ENCODE results near the gene PTPRD.

PTPRD gene

GRCh38 chr9:9214066-9214465, 1398.7 kb downstream of the PTPRD start:
- in situ Hi-C loops (cut with MboI; ENCODE audit: low sequenced_read_pairs, unreplicated experiment), result no loop called here
- no peak for DNase-seq (ENCODE audit: low spot score)
- TF ChIP-seq CTCF (IDR thresholded peaks at IDR 0.05; ENCODE audit: borderline replicate concordance, control extremely low read depth, extremely low read depth, insufficient read depth, missing control alignments), result no peak

GRCh38 chr9:9212963-9213362, 1399.8 kb downstream of the PTPRD start:
- no peak for TF ChIP-seq CTCF (IDR thresholded peaks at IDR 0.05; ENCODE audit: borderline replicate concordance, control extremely low read depth, extremely low read depth, insufficient read depth, missing control alignments)
- DNase-seq (ENCODE audit: low spot score), result no peak
- in situ Hi-C loops (cut with MboI; ENCODE audit: low sequenced_read_pairs, unreplicated experiment), result no loop called here

- in situ Hi-C loops (cut with MboI; ENCODE audit: low sequenced_read_pairs, unreplicated experiment), result no loop called here
- DNase-seq (ENCODE audit: low spot score), result no peak
- TF ChIP-seq CTCF (IDR thresholded peaks at IDR 0.05; ENCODE audit: borderline replicate concordance, control extremely low read depth, extremely low read depth, insufficient read depth, missing control alignments), result no peak
These were observed 1410.5 kb downstream of the PTPRD start for GRCh38 chr9:9202276-9202675.

- in situ Hi-C loops (cut with MboI; ENCODE audit: low sequenced_read_pairs, unreplicated experiment), result no loop called here
- no peak for TF ChIP-seq CTCF (IDR thresholded peaks at IDR 0.05; ENCODE audit: borderline replicate concordance, control extremely low read depth, extremely low read depth, insufficient read depth, missing control alignments)
- DNase-seq (ENCODE audit: low spot score), result no peak
These were observed 1426.7 kb downstream of the PTPRD start for GRCh38 chr9:9186086-9186485.

- no peak for TF ChIP-seq CTCF (IDR thresholded peaks at IDR 0.05; ENCODE audit: borderline replicate concordance, control extremely low read depth, extremely low read depth, insufficient read depth, missing control alignments)
- in situ Hi-C loops (cut with MboI; ENCODE audit: low sequenced_read_pairs, unreplicated experiment), result no loop called here
- no peak for DNase-seq (ENCODE audit: low spot score)
These were observed 1430.4 kb downstream of the PTPRD start for GRCh38 chr9:9182431-9182830.

GRCh38 chr9:9177081-9177480, 1435.7 kb downstream of the PTPRD start:
- no peak for DNase-seq (ENCODE audit: low spot score)
- no peak for TF ChIP-seq CTCF (IDR thresholded peaks at IDR 0.05; ENCODE audit: borderline replicate concordance, control extremely low read depth, extremely low read depth, insufficient read depth, missing control alignments)
- in situ Hi-C loops (cut with MboI; ENCODE audit: low sequenced_read_pairs, unreplicated experiment), result loop anchor here (10.0 kb wide), 1 partner anchor 62 kb away; no protein-coding TSS in a partner anchor

GRCh38 chr9:9174358-9174757, 1438.4 kb downstream of the PTPRD start:
- no peak for TF ChIP-seq CTCF (IDR thresholded peaks at IDR 0.05; ENCODE audit: borderline replicate concordance, control extremely low read depth, extremely low read depth, insufficient read depth, missing control alignments)
- no peak for DNase-seq (ENCODE audit: low spot score)
- in situ Hi-C loops (cut with MboI; ENCODE audit: low sequenced_read_pairs, unreplicated experiment), result loop anchor here (10.0 kb wide), 1 partner anchor 60 kb away; no protein-coding TSS in a partner anchor

Data from GM13976 (cell line).